ENCODE data around the gene METTL22. TPM values are rescaled to one million over a fixed set of nuclear protein-coding genes. Genes with fewer than 3 reads are reported as not detected.

METTL22 gene
- total and polyA plus RNA-seq, 2 donors (not counting 1 experiment from before 2014, with no cell fraction given), result 49.5 to 62.9 TPM

DNA sequence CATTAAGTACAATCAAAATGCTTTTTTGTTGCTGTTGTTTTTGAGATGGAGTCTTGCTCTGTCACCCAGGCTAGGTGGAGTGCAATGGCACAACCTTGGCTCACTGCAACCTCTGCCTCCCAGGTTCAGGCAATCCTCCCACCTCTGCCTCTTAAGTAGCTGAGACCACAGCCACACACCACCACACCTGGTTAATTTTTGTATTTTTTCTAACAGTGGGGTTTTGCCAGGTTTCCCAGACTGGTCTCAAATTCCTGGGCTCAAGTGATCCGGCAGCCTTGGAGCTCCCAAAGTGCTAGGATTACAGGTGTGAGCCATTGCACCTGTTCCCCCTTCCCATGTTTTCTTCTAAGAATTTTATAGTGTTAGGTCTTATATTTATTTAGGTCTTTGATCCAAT lies 48.0 kb downstream of the METTL22 start:
- Mint-ChIP-seq H3K27ac (no peak overlapping the region), H3K4me1 (peaks cover 4% of the 10 kb centered on the region), H3K27me3 (no peaks in the 10 kb centered on the region), H3K9me3 (ENCODE audit: insufficient read depth) (no peaks in the 10 kb centered on the region), H3K4me3 (no peak overlapping the region)
- no peak for TF ChIP-seq EZH2 (IDR thresholded peaks at IDR 0.05; ENCODE audit: borderline replicate concordance, insufficient read depth, low read depth, low read length, poor library complexity, severe bottlenecking)
- TF ChIP-seq, protein P1, sequence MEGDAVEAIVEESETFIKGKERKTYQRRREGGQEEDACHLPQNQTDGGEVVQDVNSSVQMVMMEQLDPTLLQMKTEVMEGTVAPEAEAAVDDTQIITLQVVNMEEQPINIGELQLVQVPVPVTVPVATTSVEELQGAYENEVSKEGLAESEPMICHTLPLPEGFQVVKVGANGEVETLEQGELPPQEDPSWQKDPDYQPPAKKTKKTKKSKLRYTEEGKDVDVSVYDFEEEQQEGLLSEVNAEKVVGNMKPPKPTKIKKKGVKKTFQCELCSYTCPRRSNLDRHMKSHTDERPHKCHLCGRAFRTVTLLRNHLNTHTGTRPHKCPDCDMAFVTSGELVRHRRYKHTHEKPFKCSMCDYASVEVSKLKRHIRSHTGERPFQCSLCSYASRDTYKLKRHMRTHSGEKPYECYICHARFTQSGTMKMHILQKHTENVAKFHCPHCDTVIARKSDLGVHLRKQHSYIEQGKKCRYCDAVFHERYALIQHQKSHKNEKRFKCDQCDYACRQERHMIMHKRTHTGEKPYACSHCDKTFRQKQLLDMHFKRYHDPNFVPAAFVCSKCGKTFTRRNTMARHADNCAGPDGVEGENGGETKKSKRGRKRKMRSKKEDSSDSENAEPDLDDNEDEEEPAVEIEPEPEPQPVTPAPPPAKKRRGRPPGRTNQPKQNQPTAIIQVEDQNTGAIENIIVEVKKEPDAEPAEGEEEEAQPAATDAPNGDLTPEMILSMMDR (IDR thresholded peaks at IDR 0.05), result no peak
- Histone ChIP-seq H3K9ac (ENCODE audit: low read length) (no peak overlapping the region), H3K27ac (ENCODE audit: low read length in 2 of 2) (no peak overlapping the region), H2AFZ (ENCODE audit: insufficient read depth, low read depth, low read length, poor library complexity, severe bottlenecking) (no peak overlapping the region), H3K4me2 (replicated peaks; ENCODE audit: low read depth, low read length, poor library complexity, severe bottlenecking) (no peak overlapping the region), H3K4me3 (ENCODE audit: control extremely low read depth in 1 of 5, extremely low read depth in 1 of 5, insufficient read depth in 1 of 5, low read depth in 2 of 5, low read length in 4 of 5) (no peak overlapping the region), H3K27me3 (replicated peaks in 1 of 4; ENCODE audit: control extremely low read depth in 1 of 4, control insufficient read depth in 3 of 4, insufficient read depth in 4 of 4, low read length in 3 of 4) (no peaks in the 10 kb centered on the region), H3K9me3 (ENCODE audit: control extremely low read depth in 1 of 3, control insufficient read depth in 2 of 3, insufficient read depth in 1 of 3, low read length in 2 of 3) (no peaks in the 10 kb centered on the region), H4K20me1 (ENCODE audit: control insufficient read depth, insufficient read depth, low read length, poor library complexity, severe bottlenecking) (no peaks in the 10 kb centered on the region), H3K4me1 (ENCODE audit: control insufficient read depth in 2 of 2, insufficient read depth in 2 of 2, low read length in 2 of 2) (peaks cover 0 to 6% of the 10 kb centered on the region in 2 donors), H3K79me2 (ENCODE audit: control insufficient read depth, insufficient read depth, low read length) (peaks cover under 1% of the 10 kb centered on the region), H3K36me3 (replicated peaks in 1 of 2; ENCODE audit: control extremely low read depth in 1 of 2, control insufficient read depth in 1 of 2, extremely low read depth in 1 of 2, insufficient read depth in 2 of 2, low read length in 1 of 2) (peaks cover 0 to 8% of the 10 kb centered on the region in 2 experiments)
- 29% methylated on average over 1 of the region's 1 CpG for WGBS (ENCODE audit: insufficient coverage)
- ChIA-PET POLR2A (no interaction called here), CTCF (no interaction called here)
- intact Hi-C loops (cut with micrococcal nuclease), result no loop called here
- ATAC-seq (ENCODE audit: low read depth) (no peak), DNase-seq (no peak)

DNA sequence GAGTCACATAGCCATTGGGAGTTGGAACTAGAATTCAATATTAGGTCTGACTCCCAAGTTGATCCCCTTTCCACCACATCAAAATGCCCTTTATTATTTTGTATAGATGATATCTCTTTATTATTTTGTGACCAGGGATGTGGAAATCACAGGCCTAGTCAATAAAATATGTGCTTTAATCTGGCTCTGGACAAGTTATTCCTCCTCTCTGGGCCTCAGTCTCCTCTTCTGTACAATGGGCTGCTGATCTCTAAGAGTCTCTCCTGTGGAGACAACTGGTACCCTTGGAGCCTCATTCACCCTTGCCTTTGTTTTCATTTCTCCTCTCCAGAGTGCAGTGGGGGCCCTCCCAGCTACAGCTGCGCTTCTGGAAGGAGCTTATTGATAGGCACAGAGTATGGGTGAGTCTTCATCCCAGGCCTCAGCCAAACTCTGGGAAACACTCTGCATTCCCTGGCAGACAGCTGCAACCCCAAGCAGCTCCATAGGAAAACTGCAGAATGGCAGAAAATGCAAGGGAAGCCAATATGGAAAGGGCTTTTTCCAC lies 48.6 kb downstream of the METTL22 start:
- DNase-seq (no peak), ATAC-seq (ENCODE audit: low read depth) (no peak)
- WGBS (ENCODE audit: insufficient coverage), result 80% methylated on average over 1 of the region's 1 CpG
- no peak overlapping the region for H3K27ac Mint-ChIP-seq
- Histone ChIP-seq H3K36me3 (replicated peaks in 1 of 2; ENCODE audit: control extremely low read depth in 1 of 2, control insufficient read depth in 1 of 2, extremely low read depth in 1 of 2, insufficient read depth in 2 of 2, low read length in 1 of 2) (peaks cover 0 to 5% of the 10 kb centered on the region in 2 experiments), H3K4me3 (ENCODE audit: control extremely low read depth in 1 of 5, extremely low read depth in 1 of 5, insufficient read depth in 1 of 5, low read depth in 2 of 5, low read length in 4 of 5) (no peak overlapping the region), H4K20me1 (ENCODE audit: control insufficient read depth, insufficient read depth, low read length, poor library complexity, severe bottlenecking) (no peaks in the 10 kb centered on the region), H2AFZ (ENCODE audit: insufficient read depth, low read depth, low read length, poor library complexity, severe bottlenecking) (no peak overlapping the region), H3K79me2 (ENCODE audit: control insufficient read depth, insufficient read depth, low read length) (peaks cover 7% of the 10 kb centered on the region), H3K9me3 (ENCODE audit: control extremely low read depth in 1 of 3, control insufficient read depth in 2 of 3, insufficient read depth in 1 of 3, low read length in 2 of 3) (no peaks in the 10 kb centered on the region), H3K9ac (ENCODE audit: low read length) (no peak overlapping the region), H3K27ac (ENCODE audit: low read length in 2 of 2) (no peak overlapping the region), H3K4me1 (ENCODE audit: control insufficient read depth in 2 of 2, insufficient read depth in 2 of 2, low read length in 2 of 2) (peaks cover 4 to 11% of the 10 kb centered on the region in 2 donors), H3K27me3 (replicated peaks in 1 of 4; ENCODE audit: control extremely low read depth in 1 of 4, control insufficient read depth in 3 of 4, insufficient read depth in 4 of 4, low read length in 3 of 4) (no peaks in the 10 kb centered on the region), H3K4me2 (replicated peaks; ENCODE audit: low read depth, low read length, poor library complexity, severe bottlenecking) (no peak overlapping the region)
- H3K4me1 Mint-ChIP-seq, result peaks cover 7% of the 10 kb centered on the region
- intact Hi-C loops (cut with micrococcal nuclease), result loop anchor here (10.0 kb wide), 1 partner anchor 465 kb away; no protein-coding TSS in a partner anchor
- TF ChIP-seq, protein P1 (IDR thresholded peaks at IDR 0.05), result no peak
- no peak for TF ChIP-seq EZH2 (IDR thresholded peaks at IDR 0.05; ENCODE audit: borderline replicate concordance, insufficient read depth, low read depth, low read length, poor library complexity, severe bottlenecking)
- no peaks in the 10 kb centered on the region for H3K9me3 Mint-ChIP-seq (ENCODE audit: insufficient read depth)
- CTCF ChIA-PET, result interaction anchor here (1.7 kb wide), 1 partner anchor 8 kb away, joined by 7 read pairs; no protein-coding TSS in a partner anchor
- H3K4me3 Mint-ChIP-seq, result no peak overlapping the region
- H3K27me3 Mint-ChIP-seq, result no peaks in the 10 kb centered on the region
- POLR2A ChIA-PET, result no interaction called here

All from B cell (primary cell).